HG03520 (cell line): ENCODE data around the gene MMS22L.

ENCODE experiments used
- ATAC-seq: cut with Tn5 transposase; IDR thresholded peaks from one replicate; pipeline ENCODE4 v1.9.1; 2021; ENCODE audit warnings: mild to moderate bottlenecking, moderate library complexity; ENCODE audit not compliant: unreplicated experiment

Gene MMS22L

GRCh38 chr6:97092673-97093305 lies 190.2 kb downstream of the MMS22L start:
- no peak for ATAC-seq
